HG03039 (cell line): ENCODE data around the gene KRT71.
"Not testable (repeated sequence)": the region's sequence is repeated elsewhere in the genome, so short reads cannot be mapped to it uniquely, and the experiment has no call there.

Experiments
- ATAC-seq: cut with Tn5 transposase; IDR thresholded peaks from one replicate; pipeline ENCODE4 v1.9.1; 2021; ENCODE audit warnings: mild to moderate bottlenecking, moderate library complexity; ENCODE audit not compliant: unreplicated experiment

Gene KRT71

GRCh38 chr12:52522346-52523011 lies 30.5 kb downstream of the KRT71 start:
- ATAC-seq, result no peak

- ATAC-seq, result no peak
Measured at GRCh38 chr12:52521568-52522266, 31.2 kb downstream of the KRT71 start.

GRCh38 chr12:52521175-52521567 lies 31.8 kb downstream of the KRT71 start:
- no peak for ATAC-seq

GRCh38 chr12:52519826-52520662 lies 32.9 kb downstream of the KRT71 start, which contains the start of gene KRT5:
KRT5 (minus strand) TSS chr12:52520394; CDS start chr12:52520296, 98 bp downstream.
- no peak for ATAC-seq

- no peak for ATAC-seq
Measured at GRCh38 chr12:52519387-52519703, 33.6 kb downstream of the KRT71 start.

- ATAC-seq, result no peak
Measured at GRCh38 chr12:52518574-52519386, 34.2 kb downstream of the KRT71 start.

- ATAC-seq, result no peak
Measured at GRCh38 chr12:52517888-52518287, 35.1 kb downstream of the KRT71 start.

GRCh38 chr12:52517005-52517835 lies 35.7 kb downstream of the KRT71 start:
- no peak for ATAC-seq

- no peak for ATAC-seq
Measured at GRCh38 chr12:52515927-52516831, 36.8 kb downstream of the KRT71 start.

GRCh38 chr12:52515319-52515646 lies 37.7 kb downstream of the KRT71 start:
- ATAC-seq, result no peak

- ATAC-seq, result no peak
Measured at GRCh38 chr12:52514471-52515318, 38.2 kb downstream of the KRT71 start.

GRCh38 chr12:52513736-52514135 lies 39.2 kb downstream of the KRT71 start:
- ATAC-seq, result no peak

- no peak for ATAC-seq
Measured at GRCh38 chr12:52508211-52508610, 44.7 kb downstream of the KRT71 start.

GRCh38 chr12:52506858-52507715 lies 45.9 kb downstream of the KRT71 start:
- ATAC-seq, result no peak

- no peak for ATAC-seq
Measured at GRCh38 chr12:52502877-52503276, 50.1 kb downstream of the KRT71 start.

GRCh38 chr12:52501490-52501889 lies 51.5 kb downstream of the KRT71 start:
- ATAC-seq, result no peak

GRCh38 chr12:52500574-52500973 lies 52.4 kb downstream of the KRT71 start:
- not testable (repeated sequence) for ATAC-seq
